DND-41 (cell line): ENCODE data around the gene IFITM5.
"Not testable (repeated sequence)": the region's sequence is repeated elsewhere in the genome, so short reads cannot be mapped to it uniquely, and the experiment has no call there.

Source experiments
- ATAC-seq: fragments of 200-7000 bp; cut with Tn5 transposase; 3 replicates; pipeline ENCODE4 v1.9.1; 2021; ENCODE audit warnings: low read depth; ENCODE audit not compliant: insufficient read depth
- DNase-seq: peaks from one replicate; pipeline ENCODE4 v3.0.0-alpha.2; 2020
- H2AFZ ChIP-seq: 2 replicates; pipeline ENCODE4 v1.6.0; 2012; ENCODE audit warnings: low read depth, low read length
- H3K27ac ChIP-seq: 2 replicates; pipeline ENCODE4 v1.5.1; 2012; ENCODE audit warnings: low read length, inconsistent platforms
- H3K27me3 ChIP-seq: fragments of 200-600 bp; sonication (generic); 2 replicates; pipeline ENCODE4 v1.6.0; 2012; ENCODE audit warnings: low read length, mild to moderate bottlenecking, inconsistent platforms; ENCODE audit not compliant: insufficient read depth, poor library complexity
- H3K36me3 ChIP-seq: 2 replicates; pipeline ENCODE4 v1.5.1; 2012; ENCODE audit warnings: low read length, inconsistent platforms; ENCODE audit not compliant: insufficient read depth
- H3K4me1 ChIP-seq: 2 replicates; pipeline ENCODE4 v1.5.1; 2012; ENCODE audit warnings: mild to moderate bottlenecking, low read length; ENCODE audit not compliant: insufficient read depth
- H3K4me2 ChIP-seq: 2 replicates; pipeline ENCODE4 v1.6.0; 2012; ENCODE audit warnings: mild to moderate bottlenecking, moderate library complexity, low read length, inconsistent platforms; ENCODE audit not compliant: insufficient read depth
- H3K4me3 ChIP-seq, 2 experiments: fragments of 200-600 bp in 1 of 2; shearing (Covaris generic) in 1 of 2; 2 replicates each; pipeline ENCODE4 v1.5.1; 2012 to 2016; ENCODE audit warnings: inconsistent platforms in 2 of 2, low read length in 2 of 2, mild to moderate bottlenecking in 2 of 2, low read depth in 1 of 2, moderate library complexity in 1 of 2
- H3K79me2 ChIP-seq: 2 replicates; pipeline ENCODE4 v1.6.0; 2012; ENCODE audit warnings: low read length, inconsistent platforms; ENCODE audit not compliant: insufficient read depth
- H3K9ac ChIP-seq: 2 replicates; pipeline ENCODE4 v1.6.0; 2012; ENCODE audit warnings: low read depth, mild to moderate bottlenecking, inconsistent platforms, low read length, moderate library complexity
- H3K9me3 ChIP-seq: 2 replicates; pipeline ENCODE4 v1.5.1; 2012; ENCODE audit warnings: low read length, moderate library complexity, mild to moderate bottlenecking, inconsistent platforms; ENCODE audit not compliant: insufficient read depth, severe bottlenecking
- H4K20me1 ChIP-seq: 2 replicates; pipeline ENCODE4 v1.6.0; 2012; ENCODE audit warnings: low read length; ENCODE audit not compliant: insufficient read depth
- EZH2 ChIP-seq: IDR thresholded peaks from 3 replicates; pipeline ENCODE4 v1.6.1; 2012; ENCODE audit warnings: borderline replicate concordance, low read depth, mild to moderate bottlenecking, moderate library complexity, low read length, inconsistent platforms; ENCODE audit not compliant: severe bottlenecking
- TF ChIP-seq, protein P1 (sequence below): IDR thresholded peaks from 2 replicates; pipeline ENCODE4 v1.5.1; 2012; ENCODE audit warnings: borderline replicate concordance, low read length, moderate library complexity, mild to moderate bottlenecking; ENCODE audit not compliant: poor library complexity, severe bottlenecking; ENCODE audit errors: extremely low read depth

IFITM5 gene

DNA sequence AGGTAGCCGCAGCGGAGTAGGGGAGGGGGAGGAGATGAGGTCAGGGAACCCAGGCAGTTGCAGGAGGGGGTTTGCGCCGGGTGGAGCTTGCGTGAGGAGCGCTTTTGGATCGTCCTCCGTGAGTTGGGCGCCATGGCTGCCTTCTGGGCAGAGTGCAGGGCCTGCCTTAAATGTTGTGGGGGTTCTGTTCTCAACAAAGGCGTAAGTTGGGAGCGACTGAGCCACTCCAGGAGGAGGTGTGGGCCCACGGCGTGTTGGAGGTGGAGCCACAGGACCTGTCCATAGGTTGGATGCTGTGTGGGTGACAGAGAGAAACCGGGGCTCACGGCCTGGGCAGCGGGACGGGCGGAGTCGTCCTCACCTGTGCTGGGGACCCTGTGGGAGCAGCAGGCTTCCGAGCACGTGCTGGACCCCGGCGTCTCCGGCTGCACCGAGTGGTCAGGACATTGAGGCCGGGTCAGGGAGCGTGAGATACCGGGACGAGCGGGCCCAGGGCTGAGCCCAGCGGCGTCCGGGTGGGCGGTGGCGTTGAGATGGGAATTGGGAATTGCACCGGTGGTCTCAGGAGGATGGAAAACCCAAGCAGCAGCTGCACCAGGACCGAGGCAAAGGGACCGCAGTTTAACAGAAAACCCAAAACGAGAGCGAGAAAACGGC lies 11.4 kb downstream of the IFITM5 start:
- peak; percentile 41 for ATAC-seq

DNA sequence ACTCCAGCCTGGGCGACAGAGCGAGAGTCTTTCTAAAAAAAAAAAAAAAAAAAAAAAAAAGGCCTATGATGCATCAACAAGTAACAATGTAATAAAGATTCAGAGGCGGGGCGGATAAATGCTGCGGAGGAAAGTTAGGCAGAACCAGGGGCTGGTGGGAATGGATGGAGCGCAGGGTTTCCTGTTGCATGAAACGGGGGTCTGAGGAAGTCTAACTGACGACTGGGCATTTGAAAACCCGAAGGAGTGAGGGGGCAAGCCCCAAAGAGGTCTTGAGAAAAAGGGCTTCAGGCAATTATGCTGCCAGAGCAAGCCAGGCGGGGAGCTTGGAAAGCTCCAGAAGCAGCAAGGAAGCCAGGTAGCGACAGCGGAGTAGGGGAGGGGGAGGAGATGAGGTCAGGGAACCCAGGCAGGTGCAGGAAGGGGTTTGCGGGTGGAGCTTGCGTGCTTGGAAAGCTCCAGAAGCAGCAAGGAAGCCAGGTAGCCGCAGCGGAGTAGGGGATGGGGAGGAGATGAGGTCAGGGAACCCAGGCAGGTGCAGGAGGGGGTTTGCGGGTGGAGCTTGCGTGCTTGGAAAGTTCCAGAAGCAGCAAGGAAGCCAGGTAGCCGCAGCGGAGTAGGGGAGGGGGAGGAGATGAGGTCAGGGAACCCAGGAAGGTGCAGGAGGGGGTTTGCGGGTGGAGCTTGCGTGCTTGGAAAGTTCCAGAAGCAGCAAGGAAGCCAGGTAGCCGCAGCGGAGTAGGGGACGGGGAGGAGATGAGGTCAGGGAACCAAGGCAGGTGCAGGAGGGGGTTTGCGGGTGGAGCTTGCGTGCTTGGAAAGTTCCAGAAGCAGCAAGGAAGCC lies 12.1 kb downstream of the IFITM5 start:
- H3K4me2 ChIP-seq, result peak overlapping the region; percentile 86
- not testable (repeated sequence) for DNase-seq, H3K27me3 ChIP-seq, H3K9me3 ChIP-seq, H4K20me1 ChIP-seq, H3K79me2 ChIP-seq, ATAC-seq
- peaks cover 42% of the 10 kb centered on the region for H3K4me1 ChIP-seq
- peak overlapping the region in 1 of 2 experiments; percentile 73; a peak in 3 of 4 replicates for H3K4me3 ChIP-seq
- peaks cover 12% of the 10 kb centered on the region; the same call in 1 of the 2 replicates for H3K36me3 ChIP-seq
- H2AFZ ChIP-seq, result peak overlapping the region; percentile 78; the same call in 1 of the 2 replicates
- peak overlapping the region; percentile 76 for H3K9ac ChIP-seq
- peak overlapping the region; percentile 54 for H3K27ac ChIP-seq

More for the DNA sequence above, 11.4 kb downstream of the IFITM5 start:
- Histone ChIP-seq H3K4me2 (peak overlapping the region; percentile 86), H2AFZ (peak overlapping the region; percentile 78), H3K79me2 (peaks cover 5% of the 10 kb centered on the region; the same call in 1 of the 2 replicates), H3K27me3 (peaks cover 9% of the 10 kb centered on the region), H3K9me3 (no peaks in the 10 kb centered on the region), H3K36me3 (peaks cover 18% of the 10 kb centered on the region; the same call in 1 of the 2 replicates), H3K9ac (peak overlapping the region; percentile 76), H3K4me1 (peaks cover 44% of the 10 kb centered on the region), H3K4me3 (peak overlapping the region; percentile 61 to 73; a peak in 3 of 4 replicates), H3K27ac (peak overlapping the region; percentile 54), H4K20me1 (peaks cover 7% of the 10 kb centered on the region; the same call in 1 of the 2 replicates)
- peak; percentile 60 for TF ChIP-seq EZH2
- TF ChIP-seq, protein P1, sequence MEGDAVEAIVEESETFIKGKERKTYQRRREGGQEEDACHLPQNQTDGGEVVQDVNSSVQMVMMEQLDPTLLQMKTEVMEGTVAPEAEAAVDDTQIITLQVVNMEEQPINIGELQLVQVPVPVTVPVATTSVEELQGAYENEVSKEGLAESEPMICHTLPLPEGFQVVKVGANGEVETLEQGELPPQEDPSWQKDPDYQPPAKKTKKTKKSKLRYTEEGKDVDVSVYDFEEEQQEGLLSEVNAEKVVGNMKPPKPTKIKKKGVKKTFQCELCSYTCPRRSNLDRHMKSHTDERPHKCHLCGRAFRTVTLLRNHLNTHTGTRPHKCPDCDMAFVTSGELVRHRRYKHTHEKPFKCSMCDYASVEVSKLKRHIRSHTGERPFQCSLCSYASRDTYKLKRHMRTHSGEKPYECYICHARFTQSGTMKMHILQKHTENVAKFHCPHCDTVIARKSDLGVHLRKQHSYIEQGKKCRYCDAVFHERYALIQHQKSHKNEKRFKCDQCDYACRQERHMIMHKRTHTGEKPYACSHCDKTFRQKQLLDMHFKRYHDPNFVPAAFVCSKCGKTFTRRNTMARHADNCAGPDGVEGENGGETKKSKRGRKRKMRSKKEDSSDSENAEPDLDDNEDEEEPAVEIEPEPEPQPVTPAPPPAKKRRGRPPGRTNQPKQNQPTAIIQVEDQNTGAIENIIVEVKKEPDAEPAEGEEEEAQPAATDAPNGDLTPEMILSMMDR, result no peak
- DNase-seq, result peak; percentile 59

DNA sequence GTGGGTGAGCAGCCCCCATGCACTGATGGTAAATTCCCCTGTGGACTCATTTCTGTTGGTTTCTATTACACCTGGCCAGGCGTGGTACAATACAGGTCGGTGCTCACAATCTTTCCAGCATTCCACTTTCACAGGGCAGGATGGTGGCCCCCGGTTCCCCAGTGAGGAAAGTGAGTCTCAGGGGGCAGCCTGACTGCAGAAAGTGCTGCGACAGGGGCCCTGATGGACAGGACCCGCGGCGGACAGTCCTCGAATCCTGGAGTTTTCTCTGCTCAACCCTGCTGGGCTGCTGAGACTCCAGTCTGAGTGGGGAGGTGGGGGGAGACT lies 13.5 kb downstream of the IFITM5 start:
- Histone ChIP-seq H3K36me3 (peaks cover under 1% of the 10 kb centered on the region; the same call in 1 of the 2 replicates), H2AFZ (no peak overlapping the region), H3K9me3 (no peaks in the 10 kb centered on the region), H3K9ac (no peak overlapping the region), H3K27ac (no peak overlapping the region), H3K4me2 (no peak overlapping the region), H3K27me3 (peaks cover 9% of the 10 kb centered on the region), H4K20me1 (no peaks in the 10 kb centered on the region), H3K4me3 (no peak overlapping the region), H3K79me2 (peaks cover 5% of the 10 kb centered on the region; the same call in 1 of the 2 replicates), H3K4me1 (peaks cover 32% of the 10 kb centered on the region)
- ATAC-seq, result no peak
- no peak for TF ChIP-seq EZH2
- TF ChIP-seq, protein P1, result no peak
- DNase-seq, result no peak
